ENCODE measurements around the gene OLFM1.
"Not testable (repeated sequence)": the region's sequence is repeated elsewhere in the genome, so short reads cannot be mapped to it uniquely, and the experiment has no call there.

Gene OLFM1

DNA sequence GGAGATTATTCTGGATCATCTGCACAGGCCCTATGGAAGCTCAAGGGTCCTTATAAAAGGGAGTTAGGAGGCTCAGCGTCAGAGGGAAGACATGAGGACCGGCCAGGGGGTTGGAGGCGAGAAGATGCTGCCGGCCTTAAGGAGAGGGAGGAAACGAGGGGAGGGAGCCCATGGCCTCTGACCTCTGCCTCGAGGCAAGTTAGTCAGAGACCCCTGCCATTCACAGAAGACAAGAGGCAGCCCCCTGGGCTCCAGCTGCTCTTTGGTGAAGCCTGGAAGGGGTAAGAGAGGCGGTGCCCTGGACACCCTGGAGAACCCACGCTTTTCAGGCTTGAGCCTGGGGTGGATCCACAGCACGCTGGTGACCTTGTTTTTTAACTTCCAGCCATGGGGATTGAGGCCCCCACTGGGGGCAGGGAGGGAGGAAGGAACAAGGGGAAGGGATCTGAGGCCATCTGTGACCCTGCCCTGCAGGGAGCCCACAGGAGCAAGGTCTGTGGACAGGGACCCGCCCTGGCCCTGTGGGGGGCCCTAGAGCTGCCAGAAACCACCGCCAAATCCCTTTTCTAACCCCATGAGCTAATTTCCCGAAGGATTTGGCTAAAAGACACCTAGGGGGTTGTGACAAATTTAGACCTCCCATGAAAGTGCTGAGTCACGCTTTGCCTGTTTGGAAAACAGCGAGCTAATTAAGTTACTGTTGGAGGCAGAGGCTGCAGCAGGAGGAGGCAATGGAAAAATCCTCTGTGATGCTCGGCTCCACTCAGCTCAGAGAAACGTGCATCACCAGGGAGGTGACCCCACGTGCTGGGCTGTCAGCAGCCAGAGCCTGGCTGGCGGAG lies 49.7 kb downstream of the OLFM1 start:
- DNase-seq = no peak

DNA sequence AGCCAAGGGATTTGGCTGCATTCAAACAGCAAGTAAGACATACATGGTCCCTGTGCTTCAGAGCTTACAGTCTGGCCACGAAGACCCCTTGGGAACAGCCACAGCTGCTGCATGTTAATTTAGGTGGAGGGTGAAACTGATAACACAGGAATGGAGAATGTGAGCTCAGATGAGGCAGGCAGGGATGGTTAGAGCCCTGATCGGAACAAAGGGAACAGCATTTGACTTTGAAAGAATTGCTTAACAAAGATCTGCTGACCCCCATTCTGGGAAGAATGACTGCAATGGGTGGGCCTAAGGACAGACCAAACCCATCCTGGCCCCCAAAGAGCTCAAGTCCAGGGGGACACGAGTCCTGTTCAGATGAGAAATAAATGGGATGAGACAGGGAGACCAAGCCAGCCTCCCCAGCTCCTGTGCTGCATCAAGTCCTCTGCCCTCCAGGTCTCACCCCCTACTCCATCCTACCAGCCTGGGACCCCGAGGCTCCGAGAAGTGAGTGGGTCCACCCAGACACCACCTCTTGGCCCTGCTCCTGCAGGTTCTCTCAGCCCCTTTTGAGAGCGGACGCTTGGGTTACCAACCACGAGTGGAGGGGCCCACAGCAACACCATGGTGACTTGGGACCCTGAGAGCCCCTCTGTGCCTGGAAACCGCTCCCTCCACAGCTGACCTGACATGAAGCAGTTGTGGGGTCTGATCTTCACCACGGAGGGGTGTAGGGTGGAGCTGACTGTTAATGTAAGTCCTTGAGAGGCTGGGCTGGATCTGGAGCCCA lies 50.8 kb downstream of the OLFM1 start:
- no peak for DNase-seq

DNA sequence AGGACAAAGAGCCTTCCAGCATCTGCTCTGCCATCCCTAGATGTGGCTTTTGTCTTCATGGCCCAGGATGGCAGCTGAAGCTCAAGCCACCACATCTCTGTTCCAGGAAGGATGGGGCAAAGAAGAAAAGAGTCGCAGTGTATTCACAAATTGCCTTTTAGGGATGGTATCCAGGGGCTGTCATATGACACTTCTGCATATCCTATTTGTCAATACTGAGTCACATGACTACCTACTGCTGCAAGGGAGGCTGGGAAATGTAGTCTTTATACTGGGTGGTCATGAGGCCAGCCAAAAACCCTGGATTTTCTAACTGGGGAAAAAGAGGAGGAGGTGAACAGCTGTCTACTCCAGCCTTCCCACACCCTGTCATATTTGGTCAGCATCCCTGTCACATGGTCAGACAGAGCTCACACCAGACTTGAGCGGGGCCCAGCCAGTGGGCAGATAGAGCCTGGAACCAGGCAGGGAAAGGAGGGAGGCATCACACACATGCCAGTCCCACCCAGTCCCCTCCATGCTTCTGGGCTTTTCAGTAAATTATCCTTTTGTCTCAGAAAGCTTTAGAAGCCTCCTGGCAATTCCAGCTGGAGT lies 52.0 kb downstream of the OLFM1 start:
- DNase-seq = no peak

DNA sequence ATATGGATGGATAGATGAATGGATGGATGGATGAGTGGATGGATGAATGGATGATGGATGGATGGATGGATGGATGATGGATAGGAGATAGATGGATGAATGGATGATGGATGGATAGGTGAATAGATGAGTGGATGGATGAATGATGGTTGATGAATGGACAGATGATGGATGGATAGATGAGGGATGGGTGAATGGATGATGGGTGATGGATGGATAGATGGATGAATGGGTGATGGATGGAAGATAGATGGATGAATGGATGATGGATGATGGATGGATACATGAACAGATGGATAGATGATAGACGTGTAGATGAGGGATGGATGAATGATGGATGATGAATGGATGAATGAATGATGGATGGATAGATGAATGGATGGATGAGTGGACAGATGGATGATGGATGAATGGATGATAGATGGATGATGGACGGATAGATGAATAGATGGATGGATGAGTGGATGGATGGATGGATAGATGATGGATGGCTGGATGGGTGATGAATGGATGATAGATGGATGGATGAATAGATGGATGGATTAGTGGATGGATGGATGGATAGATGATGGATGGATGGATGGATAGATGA lies 53.8 kb downstream of the OLFM1 start:
- DNase-seq = no peak

DNA sequence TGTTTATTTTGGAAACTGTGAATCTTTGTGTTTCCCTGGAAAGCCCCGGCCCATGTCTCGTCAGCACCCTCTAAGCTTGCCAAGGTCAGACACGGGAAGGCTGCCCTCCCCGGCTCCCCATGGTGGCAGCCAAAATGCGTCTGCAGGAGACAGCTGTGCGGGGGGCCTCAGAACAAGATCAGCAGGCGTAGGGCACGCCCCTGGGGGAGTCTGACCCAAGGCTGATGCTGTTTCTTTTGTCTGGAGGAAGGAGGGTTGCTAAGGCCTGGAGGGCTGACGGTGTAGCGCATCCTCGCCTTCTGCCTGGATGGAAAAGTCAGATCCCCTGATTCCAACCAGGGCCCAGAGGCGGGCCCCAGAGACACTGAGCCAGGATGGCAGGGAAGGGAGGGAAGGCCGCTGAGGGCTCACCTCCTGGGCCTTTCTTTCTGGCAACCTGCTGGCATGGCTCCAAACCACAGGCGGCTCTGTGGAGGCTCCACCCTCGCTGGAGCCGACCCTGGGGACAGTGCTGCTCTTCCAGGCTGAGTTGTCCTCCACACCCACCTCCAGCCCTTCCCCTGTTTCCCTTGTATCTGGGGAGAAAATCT lies 57.2 kb downstream of the OLFM1 start:
- DNase-seq = peak; percentile 67

DNA sequence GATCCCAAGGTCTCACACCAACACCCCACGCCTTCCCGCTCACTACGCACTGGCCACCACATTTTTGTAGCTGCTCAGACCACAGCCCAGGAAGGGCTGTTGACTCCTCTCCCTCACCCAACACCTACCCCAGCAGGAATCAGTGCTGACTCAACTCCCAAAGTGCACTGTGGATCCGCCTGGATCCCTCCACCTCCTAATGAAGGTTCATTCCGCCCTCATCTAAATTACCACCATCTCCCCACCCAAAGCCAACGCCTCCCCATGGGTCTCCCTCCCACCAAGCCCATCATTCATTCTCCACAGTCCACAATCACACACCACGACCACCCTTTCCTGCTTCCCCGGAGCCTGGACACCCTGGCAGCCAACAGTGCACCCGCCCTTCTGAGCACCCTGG lies 57.8 kb downstream of the OLFM1 start:
- DNase-seq = no peak

DNA sequence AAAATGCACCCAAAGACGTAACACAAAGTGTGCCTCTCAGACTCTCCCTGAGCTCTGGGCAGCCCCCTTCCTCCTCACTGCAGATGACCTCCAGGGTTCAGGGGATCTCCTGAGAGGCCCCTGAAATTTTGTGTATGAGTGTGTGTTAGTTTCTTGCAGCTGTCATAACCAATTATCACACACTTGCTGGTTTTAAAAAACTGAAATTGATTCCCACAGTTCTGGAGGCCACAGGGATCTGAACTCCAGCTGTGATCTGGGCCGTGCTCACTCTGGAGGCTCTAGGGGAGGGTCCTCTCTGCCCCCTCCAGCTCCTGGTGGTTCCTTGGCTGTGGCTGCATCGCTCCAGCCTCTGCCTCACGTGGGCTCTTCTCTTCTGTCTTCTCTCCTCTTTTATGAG lies 58.8 kb downstream of the OLFM1 start:
- no peak for DNase-seq

DNA sequence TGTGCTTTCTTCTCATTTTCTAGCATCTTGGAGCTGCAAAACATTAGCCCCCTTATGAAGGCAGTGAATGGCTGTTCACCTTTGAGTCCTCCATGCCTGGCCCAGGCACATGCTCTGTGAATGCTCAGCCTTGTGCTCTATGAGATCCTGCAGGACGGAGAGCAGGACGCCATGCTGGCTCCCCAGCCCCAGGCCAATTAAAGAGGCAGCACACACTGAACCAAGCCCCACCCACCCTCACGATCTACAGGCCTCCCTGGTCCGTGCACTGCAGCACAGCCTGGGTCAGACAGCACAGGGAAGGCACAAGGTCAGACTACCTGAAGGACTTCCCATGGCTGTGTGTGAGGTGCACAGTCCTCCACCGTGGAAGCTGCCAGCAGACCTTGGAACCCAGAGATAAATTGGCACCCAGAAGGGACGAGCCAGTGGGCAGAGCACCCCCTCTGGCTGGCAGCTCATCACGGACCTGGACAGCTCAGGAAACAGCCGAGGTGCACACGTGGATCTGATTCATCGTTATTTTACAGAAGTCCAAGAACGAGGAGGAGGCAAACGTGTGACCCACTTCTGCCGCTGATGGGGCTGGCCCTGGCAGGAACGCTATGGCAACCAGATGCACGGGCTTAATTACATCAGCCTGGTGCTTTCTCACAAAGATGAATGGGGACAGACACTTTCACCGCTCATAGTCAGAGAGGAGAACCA lies 59.5 kb downstream of the OLFM1 start:
- peak; percentile 46 for DNase-seq

DNA sequence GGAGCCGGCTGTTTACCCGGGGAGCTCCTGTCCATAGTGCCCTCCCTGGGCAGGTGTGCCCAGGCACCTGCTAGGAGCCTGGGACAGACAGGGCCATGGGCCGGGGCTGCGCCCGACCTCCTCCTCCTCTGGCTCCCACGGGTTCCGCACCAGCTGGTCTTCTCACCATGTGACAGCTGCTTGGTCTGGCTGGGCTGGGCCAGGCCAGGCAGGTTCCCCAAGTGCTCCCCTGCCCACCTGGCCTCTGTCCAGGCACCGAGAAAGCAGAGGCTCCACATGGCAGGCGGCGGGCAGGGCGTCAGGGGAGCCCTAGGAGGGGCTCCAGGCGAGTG lies 60.0 kb downstream of the OLFM1 start:
- no peak for DNase-seq

DNA sequence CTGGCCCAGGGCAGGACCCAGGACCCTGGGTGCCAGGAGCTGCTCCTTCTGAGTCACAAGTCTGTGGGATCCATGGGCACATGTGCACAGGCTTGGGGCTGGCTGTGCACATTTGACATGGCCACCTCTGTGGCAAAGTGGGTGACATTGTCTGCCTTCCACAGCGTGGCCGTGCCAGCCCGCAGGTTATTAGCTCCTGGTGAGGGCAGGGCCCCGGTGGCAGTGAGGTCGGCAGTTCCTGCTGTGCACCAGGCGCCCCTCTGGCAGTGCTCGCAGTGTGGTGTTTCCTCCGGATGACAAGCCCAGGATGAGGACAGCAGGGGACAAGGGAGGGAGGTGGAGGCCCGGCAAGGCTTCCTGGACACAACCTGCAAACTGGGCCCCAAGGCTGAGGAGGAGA lies 60.5 kb downstream of the OLFM1 start:
- no peak for DNase-seq

DNA sequence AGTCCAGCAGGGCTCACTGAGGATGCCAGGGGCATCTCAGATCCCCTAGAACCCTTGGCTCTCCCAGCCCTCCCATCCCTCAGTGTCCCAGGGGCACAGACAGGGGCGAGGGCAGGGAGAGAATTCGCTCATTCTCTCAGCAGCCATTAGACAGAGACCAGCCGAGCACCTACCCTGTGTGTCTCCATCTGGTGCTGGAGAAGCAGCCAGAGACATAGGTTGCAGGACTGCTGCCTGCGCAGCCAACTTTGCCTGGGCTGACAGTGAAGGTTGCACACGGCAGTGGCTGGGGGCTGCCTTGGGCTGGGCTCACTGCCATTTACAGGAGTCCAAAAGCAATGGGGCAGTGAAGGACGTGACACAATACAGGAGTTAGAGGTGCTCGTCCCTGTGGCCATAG lies 60.9 kb downstream of the OLFM1 start:
- no peak for DNase-seq

DNA sequence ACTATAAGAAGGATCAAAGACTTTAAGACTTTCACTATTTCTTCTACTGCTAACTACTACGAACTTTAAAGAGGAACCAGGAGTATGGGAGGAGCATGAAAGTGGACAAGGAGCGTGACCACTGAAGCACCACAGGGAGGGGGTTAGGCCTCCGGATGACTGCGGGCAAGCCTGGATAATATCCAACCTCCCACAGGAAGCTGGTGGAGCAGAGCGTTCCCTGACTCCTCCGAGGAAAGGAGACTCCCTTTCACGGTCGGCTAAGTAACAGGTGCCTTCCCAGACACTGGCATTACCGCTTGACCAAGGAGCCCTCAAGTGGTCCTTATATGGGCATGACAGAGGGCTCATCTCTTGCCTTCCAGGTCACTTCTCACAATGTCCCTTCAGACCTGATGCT lies 62.4 kb downstream of the OLFM1 start:
- DNase-seq = not testable (repeated sequence)

DNA sequence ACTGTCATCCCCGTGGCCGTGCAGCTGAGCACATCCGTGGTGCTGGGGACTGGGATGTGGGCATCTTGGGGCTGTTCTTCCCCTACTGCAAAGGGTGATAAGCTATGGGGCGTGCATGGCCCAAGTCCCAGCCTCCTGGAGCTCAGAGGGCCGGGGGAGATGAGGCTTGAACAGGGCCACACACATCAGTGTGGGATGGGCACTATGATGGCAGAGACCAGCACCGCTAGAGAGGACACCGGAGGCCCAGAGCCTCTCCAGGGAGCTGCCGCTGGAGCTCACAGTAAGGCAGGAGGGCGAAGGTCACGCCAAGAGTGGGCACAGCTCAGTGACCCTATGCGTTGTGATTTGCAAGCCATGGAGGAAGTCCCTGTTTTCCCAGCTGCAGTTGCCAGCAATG lies 63.5 kb downstream of the OLFM1 start:
- no peak for DNase-seq

DNA sequence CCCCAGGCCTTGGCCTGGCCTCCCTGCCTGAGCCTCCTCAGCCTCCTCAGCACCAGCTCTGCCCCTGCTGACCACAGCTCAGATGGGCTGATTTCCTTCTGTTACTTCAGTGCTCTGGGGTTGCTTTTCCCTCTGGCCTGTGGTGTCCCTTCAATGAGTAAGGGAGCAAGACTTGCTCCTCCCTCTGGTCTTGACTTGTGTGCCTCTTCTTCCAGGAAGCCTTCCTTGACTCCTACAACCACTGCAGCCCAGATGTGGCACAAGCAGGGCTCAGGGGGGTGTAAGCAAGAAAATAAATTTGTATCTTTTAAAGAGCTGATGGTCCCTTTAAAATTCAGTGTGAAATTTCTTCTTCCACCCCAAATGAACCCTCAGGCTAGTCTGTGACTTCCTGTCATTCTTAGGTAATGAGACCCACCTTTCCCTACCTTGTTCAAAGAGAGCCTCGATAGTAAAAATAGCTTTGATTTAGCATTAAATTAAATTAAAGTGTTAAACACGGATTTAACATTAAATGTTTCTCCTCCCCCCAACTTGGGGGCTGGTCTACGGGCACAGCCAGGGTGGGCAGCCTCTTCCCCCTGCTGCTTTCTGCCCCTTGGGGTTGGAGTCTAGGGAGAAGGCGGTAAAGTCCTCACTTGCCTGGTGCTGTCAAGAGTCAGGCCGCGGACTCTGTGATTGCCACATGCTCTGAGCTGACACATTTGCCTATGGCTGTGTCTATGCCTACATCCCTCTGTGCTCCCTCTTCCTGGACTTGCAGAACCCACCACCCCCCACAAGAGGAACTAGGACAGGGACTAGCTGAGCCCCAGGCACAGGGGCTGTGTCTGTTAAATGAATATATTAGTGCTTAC lies 64.5 kb downstream of the OLFM1 start:
- no peak for DNase-seq

DNA sequence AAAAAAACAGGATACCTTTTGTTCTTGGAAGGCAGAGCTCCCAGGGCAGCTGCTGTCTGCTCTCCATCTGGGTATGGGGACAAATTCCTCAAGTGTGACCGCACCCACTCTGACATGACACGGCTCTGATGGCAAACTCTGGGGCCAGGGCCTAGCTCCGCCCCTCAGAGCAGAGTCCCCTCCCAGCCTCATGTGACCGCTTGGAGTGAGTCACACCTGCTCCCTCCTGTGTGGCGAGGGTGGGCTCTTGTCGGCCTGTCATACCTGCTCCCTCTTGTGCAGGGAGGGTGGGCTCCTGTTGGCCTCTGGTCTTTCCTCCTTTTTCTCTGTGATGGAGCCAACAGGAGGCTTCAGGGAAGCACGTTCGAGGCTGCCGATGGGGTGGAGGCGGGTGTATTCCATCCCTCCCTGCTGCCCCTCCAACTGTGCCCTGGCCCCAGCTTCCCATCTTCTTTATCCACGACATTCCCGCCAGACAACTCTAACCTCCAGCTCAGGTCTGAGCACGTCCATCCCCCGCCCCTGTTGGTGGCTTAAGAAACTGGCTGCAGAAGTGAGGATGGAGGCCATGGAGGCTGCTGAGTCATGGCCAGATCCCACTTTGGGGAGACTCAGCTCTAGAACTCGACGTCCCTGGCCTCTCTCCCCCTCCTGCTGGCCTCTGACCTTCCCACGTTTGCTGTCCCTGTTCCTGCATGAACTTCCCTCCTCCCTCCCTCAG lies 65.3 kb downstream of the OLFM1 start:
- DNase-seq = no peak

DNA sequence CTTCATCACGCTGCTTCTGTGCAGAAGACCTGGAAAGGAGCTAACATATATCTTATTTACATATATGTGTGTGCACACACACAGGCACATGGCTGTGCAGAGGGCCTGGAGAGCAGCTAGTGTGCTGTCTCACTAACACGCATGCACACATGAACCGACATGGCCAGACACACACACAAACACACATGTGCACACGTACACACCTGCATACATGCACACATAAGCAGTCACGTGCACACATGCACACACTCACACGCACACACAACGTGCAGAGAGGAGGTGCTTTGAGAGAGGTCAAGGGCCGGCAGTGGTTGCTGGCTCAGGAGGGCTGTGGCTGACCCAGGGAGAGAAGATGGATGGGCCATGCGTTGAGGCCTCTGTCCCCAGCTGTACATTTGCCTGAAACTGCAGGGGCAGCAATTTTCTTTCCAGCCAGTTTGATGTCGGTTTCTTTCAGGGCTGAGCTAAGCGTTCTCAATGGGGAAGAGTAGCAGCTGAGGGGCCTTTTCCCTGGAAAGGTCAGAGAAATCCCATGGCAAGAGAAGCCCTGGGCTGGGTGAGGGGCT lies 66.7 kb downstream of the OLFM1 start:
- no peak for DNase-seq

DNA sequence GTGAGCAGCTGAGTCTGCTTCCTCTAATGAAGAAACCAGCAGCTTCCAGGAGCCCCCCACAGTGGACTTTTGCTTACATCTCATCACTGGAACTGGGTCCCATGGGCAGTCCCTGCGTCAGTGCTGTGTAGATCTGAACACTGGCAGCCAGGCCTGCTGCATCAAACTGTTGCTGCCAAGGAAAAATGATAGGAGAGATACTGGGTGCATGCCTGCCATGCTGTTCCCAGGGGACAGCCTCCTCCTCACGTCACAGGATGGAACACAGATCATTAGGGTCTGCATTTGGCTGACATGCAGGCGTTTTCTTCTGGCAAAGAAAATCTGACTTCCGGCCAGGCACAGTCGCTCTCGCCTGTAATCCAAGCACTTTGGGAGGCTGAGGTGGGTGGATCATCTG lies 67.9 kb downstream of the OLFM1 start:
- DNase-seq = no peak

DNA sequence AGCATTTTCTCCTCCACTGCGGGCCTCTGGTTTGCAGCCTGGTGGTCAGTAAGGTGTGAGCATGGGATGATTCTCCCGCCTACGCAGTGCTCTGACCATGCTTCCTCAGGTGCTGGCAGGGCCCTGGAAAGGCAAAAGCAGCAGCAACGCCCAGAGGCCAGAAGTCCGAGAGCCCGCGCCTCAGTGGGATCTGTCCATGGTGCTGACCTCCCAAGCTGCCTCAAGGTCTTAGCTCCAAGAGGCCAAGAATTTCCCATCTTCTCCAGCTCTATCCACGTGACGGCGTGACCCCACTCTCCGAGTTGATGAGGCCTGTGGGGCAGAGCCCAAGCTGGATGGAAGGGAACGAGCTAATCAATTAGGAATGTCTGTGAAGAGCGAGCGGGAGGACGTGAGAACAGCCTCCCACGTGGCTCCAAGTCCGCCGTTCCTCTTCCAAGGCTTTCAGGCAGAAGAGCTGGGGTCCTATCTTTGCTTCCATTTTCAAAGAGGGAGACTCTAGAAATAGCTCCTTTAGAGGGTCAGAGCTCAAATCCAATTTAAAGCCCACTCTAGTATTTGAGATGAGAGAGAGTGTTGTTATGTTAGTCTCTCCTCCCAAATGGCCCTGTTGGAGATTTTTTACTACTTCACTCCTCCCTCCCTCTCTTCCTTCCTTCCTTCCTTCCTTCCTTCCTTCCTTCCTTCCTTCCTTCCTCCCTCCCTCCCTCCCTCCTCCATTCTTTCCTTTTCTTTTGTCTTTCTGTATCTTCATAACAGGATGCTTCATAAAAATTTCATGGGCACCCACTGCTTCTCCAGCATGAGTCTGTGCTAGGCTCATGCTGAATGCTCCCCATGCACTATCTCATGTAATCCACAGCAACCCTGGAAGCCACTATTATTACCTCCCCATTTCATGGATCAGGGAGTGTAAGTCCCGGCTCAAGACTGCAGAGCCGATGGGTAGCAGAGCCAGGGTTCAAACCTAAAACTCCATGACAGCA lies 69.3 kb downstream of the OLFM1 start:
- DNase-seq = no peak

DNA sequence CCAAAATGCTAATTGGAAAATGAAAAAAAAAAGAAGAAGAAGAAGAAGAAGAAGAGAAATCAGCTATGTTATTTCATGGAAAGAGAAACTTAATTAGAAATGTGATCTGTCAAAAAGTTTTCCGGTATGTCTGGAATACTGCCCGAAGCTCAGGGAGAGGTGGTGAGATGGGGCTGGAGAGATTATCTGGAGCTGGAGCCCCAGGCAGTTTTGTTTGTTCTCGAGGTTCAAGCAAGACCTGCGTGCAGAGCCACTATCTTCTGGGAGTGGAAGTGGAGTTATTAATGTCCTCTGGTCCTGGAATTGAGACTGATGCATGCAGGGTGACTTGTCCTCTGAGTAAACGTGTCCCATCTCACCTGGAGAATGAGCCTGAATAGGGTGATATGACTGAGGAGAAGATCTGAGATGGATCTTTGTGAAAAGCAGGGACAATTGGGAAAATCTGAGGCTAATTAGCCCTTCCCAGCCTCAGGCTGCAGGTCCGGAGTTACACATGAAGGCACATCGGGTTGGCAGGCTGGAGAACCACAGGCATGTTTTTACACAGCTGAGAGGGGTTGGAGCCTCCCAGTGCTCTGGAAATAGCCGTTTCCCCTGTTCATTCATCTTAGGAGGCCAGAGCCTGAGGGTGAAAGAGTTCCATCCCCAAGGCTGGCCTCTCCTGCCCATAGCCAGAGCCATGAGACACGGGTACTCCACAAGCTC lies 70.5 kb downstream of the OLFM1 start:
- DNase-seq = no peak

All from NCI-H1436 (cell line).